BLaER1 (cell line): ENCODE measurements around the gene HLCS.
A peak's percentile ranks its signal among the peaks of the same experiment; 100 is the strongest.

ENCODE experiments used
- H3K27ac ChIP-seq: shearing (Covaris generic); formaldehyde crosslinking; 2 replicates; pipeline ENCODE4 v1.8.1; 2022
- H3K27me3 ChIP-seq: shearing (Covaris generic); formaldehyde crosslinking; 2 replicates; pipeline ENCODE4 v1.8.1; 2022
- H3K36me3 ChIP-seq: shearing (Covaris generic); formaldehyde crosslinking; 2 replicates; pipeline ENCODE4 v1.8.1; 2022
- H3K4me1 ChIP-seq: shearing (Covaris generic); formaldehyde crosslinking; 2 replicates; pipeline ENCODE4 v1.8.1; 2022
- H3K4me2 ChIP-seq: shearing (Covaris generic); formaldehyde crosslinking; 2 replicates; pipeline ENCODE4 v1.8.1; 2022
- H3K4me3 ChIP-seq: shearing (Covaris generic); formaldehyde crosslinking; 2 replicates; pipeline ENCODE4 v1.8.1; 2022
- H3K9ac ChIP-seq: shearing (Covaris generic); formaldehyde crosslinking; 2 replicates; pipeline ENCODE4 v1.8.1; 2022
- H3K9me3 ChIP-seq: shearing (Covaris generic); formaldehyde crosslinking; 2 replicates; pipeline ENCODE4 v1.8.1; 2022
- H4K20me1 ChIP-seq: shearing (Covaris generic); formaldehyde crosslinking; 2 replicates; pipeline ENCODE4 v1.8.1; 2022
- Cebpa-rat ChIP-seq: shearing (Covaris generic); IDR thresholded peaks from 2 replicates; pipeline ENCODE4 v1.8.1; 2022

The HLCS gene

DNA sequence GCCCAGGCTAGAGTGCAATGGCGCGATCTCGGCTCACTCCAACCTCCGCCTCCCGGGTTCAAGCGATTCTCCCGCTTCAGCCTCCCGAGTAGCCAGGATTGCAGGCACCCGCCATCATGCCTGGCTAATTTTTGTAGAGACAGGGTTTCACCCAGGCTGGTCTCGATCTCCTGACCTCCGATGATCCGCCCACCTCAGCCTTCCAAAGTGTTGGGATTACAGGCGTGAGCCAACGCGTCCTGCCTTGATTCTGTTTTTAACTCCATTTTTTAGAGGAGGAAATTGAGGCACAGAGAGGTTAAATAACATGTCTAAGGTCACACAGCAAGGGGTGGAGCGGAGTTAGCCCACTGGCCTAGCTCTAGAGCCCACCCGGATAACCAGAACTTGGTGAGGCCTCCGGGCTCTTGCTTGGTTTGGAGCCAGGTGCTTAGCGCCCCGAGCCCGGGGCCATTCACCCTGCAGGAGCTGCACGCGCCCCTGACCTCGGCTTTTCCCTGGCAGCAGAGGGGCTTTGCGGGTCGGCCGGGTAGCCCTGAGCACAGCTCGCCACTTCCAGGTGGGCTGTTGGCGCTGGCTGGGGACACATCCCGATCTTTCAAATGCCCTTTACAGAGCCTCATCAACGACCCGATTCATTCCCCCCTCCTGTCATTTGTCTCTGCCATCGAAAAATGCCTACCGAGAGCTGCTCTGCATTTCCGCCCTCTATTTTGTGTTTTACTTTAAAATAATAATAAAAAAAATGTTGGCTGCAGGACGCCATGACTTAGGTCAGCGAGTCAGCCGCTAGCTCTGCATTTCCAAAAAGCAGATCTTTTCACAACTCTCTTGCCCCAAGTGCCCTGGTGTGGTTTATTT is 256.4 kb downstream of the HLCS start:
- Histone ChIP-seq H3K4me1 (peaks cover 8% of the 10 kb centered on the region), H3K27ac (no peak overlapping the region), H3K27me3 (peaks cover 100% of the 10 kb centered on the region), H3K4me3 (no peak overlapping the region), H3K9ac (no peak overlapping the region), H3K36me3 (no peaks in the 10 kb centered on the region), H3K4me2 (no peak overlapping the region), H4K20me1 (peaks cover 62% of the 10 kb centered on the region), H3K9me3 (peaks cover 19% of the 10 kb centered on the region)
- no peak for TF ChIP-seq Cebpa-rat

- H3K4me3 ChIP-seq, result no peak overlapping the region
- no peak overlapping the region for H3K9ac ChIP-seq
- peaks cover 71% of the 10 kb centered on the region for H4K20me1 ChIP-seq
- no peaks in the 10 kb centered on the region for H3K36me3 ChIP-seq
- peaks cover 16% of the 10 kb centered on the region for H3K4me1 ChIP-seq
- H3K4me2 ChIP-seq, result no peak overlapping the region
- H3K9me3 ChIP-seq, result peaks cover 19% of the 10 kb centered on the region
- peaks cover 100% of the 10 kb centered on the region for H3K27me3 ChIP-seq
- no peak for TF ChIP-seq Cebpa-rat
- H3K27ac ChIP-seq, result no peak overlapping the region
These were observed 257.2 kb downstream of the HLCS start for GRCh38 chr21:36709030-36709867.

DNA sequence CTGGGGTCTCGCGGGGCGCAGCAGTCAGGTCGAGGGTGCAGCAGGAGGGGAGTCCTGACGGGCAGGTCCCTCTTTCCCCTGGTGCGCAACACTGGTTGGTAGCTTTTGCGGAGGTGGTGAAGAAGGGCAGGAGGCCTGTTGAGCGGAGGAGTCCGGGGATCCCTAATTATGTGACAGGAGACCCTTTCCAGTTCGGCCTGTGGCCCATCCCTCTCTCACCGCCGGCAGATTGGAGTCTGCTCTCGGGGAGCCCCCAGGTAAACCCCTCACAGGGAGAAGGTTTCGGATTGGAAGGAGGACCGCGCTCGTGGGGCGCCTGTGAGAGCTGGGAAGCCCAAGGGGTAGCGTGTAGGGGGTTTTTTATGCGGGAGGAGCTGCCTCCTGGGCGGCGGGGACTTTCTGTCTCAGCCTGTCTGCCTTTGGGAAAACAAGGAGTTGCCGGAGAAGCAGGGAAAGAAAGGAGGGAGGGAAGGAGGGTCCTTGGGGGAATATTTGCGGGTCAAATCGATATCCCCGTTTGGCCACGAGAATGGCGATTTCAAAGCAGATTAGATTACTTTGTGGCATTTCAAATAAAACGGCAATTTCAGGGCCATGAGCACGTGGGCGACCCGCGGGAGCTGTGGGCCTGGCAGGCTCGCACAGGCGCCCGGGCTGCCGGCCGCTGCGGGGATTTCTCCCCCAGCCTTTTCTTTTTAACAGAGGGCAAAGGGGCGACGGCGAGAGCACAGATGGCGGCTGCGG is 258.0 kb downstream of the HLCS start:
- no peak overlapping the region for H3K4me3 ChIP-seq
- peaks cover 100% of the 10 kb centered on the region for H3K27me3 ChIP-seq
- peaks cover 19% of the 10 kb centered on the region for H3K9me3 ChIP-seq
- no peak overlapping the region for H3K4me2 ChIP-seq
- no peak for TF ChIP-seq Cebpa-rat
- no peaks in the 10 kb centered on the region for H3K36me3 ChIP-seq
- H3K4me1 ChIP-seq, result peaks cover 16% of the 10 kb centered on the region
- peaks cover 79% of the 10 kb centered on the region for H4K20me1 ChIP-seq
- H3K27ac ChIP-seq, result no peak overlapping the region
- H3K9ac ChIP-seq, result no peak overlapping the region

- Histone ChIP-seq H3K4me3 (no peak overlapping the region), H3K27ac (no peak overlapping the region), H4K20me1 (peaks cover 81% of the 10 kb centered on the region), H3K27me3 (peaks cover 100% of the 10 kb centered on the region), H3K36me3 (no peaks in the 10 kb centered on the region), H3K4me2 (no peak overlapping the region), H3K9ac (no peak overlapping the region), H3K4me1 (peaks cover 16% of the 10 kb centered on the region), H3K9me3 (peaks cover 19% of the 10 kb centered on the region)
- no peak for TF ChIP-seq Cebpa-rat
These were observed 258.6 kb downstream of the HLCS start for GRCh38 chr21:36707763-36708285.

DNA sequence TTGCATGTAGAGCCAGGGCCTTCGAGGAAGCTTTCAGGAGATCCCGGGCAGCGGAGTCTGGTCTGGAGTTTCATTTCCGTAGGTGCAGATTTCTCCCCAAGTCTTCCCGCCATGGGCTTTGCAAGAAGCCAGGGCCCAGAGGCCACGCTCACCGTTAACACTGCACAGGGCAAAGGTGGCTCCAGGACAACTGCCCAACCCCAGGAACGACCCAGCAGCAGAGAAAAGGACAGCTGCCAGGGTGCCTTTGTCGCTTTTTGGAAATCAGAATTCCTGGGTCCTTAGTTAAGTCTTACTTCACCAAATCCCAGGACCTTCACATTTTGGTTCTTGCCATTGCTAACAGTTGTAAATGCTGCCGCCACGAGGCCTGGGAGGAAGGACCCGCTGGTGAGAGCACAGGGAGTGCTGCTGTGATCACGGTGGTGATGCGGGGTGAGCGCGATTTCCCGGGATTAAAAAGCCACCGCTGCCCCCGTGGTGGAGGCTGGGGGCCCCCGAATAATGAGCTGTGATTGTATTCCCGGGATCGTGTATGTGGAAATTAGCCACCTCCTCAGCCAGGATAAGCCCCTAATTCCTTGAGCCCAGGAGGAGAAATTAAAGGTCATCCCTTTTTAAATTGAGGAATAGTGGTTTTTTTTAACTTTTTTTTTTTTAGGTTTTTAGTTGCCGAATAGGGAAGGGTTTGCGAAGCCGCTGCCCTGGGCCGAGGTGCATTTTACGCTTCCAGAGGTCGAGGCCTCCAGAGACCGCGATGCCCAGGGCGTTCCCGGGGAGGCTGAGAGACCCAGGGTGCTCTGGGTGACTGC is 259.3 kb downstream of the HLCS start:
- Histone ChIP-seq H3K27me3 (peaks cover 100% of the 10 kb centered on the region), H3K9ac (no peak overlapping the region), H3K4me2 (no peak overlapping the region), H3K27ac (no peak overlapping the region), H4K20me1 (peaks cover 87% of the 10 kb centered on the region), H3K36me3 (no peaks in the 10 kb centered on the region), H3K4me1 (peaks cover 16% of the 10 kb centered on the region), H3K4me3 (no peak overlapping the region), H3K9me3 (peaks cover 19% of the 10 kb centered on the region)
- TF ChIP-seq Cebpa-rat, result no peak

- TF ChIP-seq Cebpa-rat, result no peak
- no peak overlapping the region for H3K4me3 ChIP-seq
- H3K9ac ChIP-seq, result no peak overlapping the region
- peaks cover 19% of the 10 kb centered on the region for H3K9me3 ChIP-seq
- peak overlapping the region; percentile 41 for H3K4me2 ChIP-seq
- peaks cover 16% of the 10 kb centered on the region for H3K4me1 ChIP-seq
- no peaks in the 10 kb centered on the region for H3K36me3 ChIP-seq
- H4K20me1 ChIP-seq, result peaks cover 94% of the 10 kb centered on the region
- no peak overlapping the region for H3K27ac ChIP-seq
- H3K27me3 ChIP-seq, result peaks cover 100% of the 10 kb centered on the region
These were observed 260.0 kb downstream of the HLCS start for GRCh38 chr21:36706482-36706852.

GRCh38 chr21:36705679-36706481 is 260.6 kb downstream of the HLCS start:
- Histone ChIP-seq H3K9me3 (peaks cover 19% of the 10 kb centered on the region), H3K36me3 (no peaks in the 10 kb centered on the region), H3K4me2 (peak overlapping the region; percentile 41), H3K4me3 (no peak overlapping the region), H3K27me3 (peaks cover 100% of the 10 kb centered on the region), H3K9ac (no peak overlapping the region), H3K4me1 (peaks cover 18% of the 10 kb centered on the region), H4K20me1 (peaks cover 100% of the 10 kb centered on the region), H3K27ac (no peak overlapping the region)
- TF ChIP-seq Cebpa-rat, result no peak

DNA sequence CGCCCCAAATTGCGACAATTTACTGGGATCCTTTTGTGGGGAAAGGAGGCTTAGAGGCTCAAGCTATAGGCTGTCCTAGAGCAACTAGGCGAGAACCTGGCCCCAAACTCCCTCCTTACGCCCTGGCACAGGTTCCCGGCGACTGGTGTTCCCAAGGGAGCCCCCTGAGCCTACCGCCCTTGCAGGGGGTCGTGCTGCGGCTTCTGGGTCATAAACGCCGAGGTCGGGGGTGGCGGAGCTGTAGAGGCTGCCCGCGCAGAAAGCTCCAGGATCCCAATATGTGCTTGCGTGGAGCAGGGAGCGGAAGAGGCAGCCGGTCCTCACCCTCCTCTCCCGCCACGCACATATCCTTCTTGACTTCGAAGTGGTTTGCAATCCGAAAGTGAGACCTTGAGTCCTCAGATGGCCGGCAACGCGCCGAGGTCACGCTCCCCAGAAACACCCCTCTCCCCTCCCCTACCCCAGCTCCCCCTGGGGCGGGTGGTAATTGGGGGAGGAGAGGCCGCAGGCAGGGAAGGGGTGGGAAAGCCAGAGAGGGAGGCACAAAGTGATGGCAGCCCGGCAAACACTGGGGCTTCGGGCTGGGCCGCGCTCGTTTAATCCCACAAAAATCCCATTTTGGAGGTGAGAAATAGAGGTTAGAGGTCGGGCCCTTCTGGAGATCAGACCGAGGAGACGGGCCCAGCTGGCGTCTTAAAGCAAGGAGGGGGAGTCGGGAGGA is 261.4 kb downstream of the HLCS start:
- H3K36me3 ChIP-seq, result no peaks in the 10 kb centered on the region
- H3K27me3 ChIP-seq, result peaks cover 100% of the 10 kb centered on the region
- peak overlapping the region; percentile 15; the same call in 1 of the 2 replicates for H3K4me2 ChIP-seq
- no peak overlapping the region for H3K9ac ChIP-seq
- H3K4me1 ChIP-seq, result peaks cover 22% of the 10 kb centered on the region
- H3K9me3 ChIP-seq, result peaks cover 19% of the 10 kb centered on the region
- H3K27ac ChIP-seq, result no peak overlapping the region
- no peak for TF ChIP-seq Cebpa-rat
- H3K4me3 ChIP-seq, result 0 out of 2 replicates have a peak overlapping the region, but pooled peaks have one; percentile 6
- H4K20me1 ChIP-seq, result peaks cover 100% of the 10 kb centered on the region
